WTC11 (cell line): ENCODE measurements around the gene ZBTB7C. TPM values are rescaled to one million over a fixed set of nuclear protein-coding genes. Genes with fewer than 3 reads are reported as not detected.

Experiments used
- AR ChIP-seq: fragments of 250-450 bp; sonication (Bioruptor Pico); IDR thresholded peaks from 2 replicates; pipeline ENCODE4 v1.9.0; 2021; ENCODE audit warnings: mild to moderate bottlenecking
- ARID4B ChIP-seq: sonication (generic); formaldehyde crosslinking; IDR thresholded peaks from 2 replicates; pipeline ENCODE4 v1.8.0; 2023; ENCODE audit warnings: missing genetic modification reagents, mild to moderate bottlenecking, borderline replicate concordance
- ATF6 ChIP-seq: sonication (generic); formaldehyde crosslinking; IDR thresholded peaks from 2 replicates; pipeline ENCODE4 v1.8.1; 2023; ENCODE audit warnings: mild to moderate bottlenecking, missing genetic modification reagents
- E2F1 ChIP-seq: sonication (generic); formaldehyde crosslinking; IDR thresholded peaks from 2 replicates; pipeline ENCODE4 v1.8.0; 2022; ENCODE audit warnings: mild to moderate bottlenecking, missing genetic modification reagents
- E2F5 ChIP-seq: sonication (generic); formaldehyde crosslinking; IDR thresholded peaks from 2 replicates; pipeline ENCODE4 v1.8.1; 2022; ENCODE audit warnings: mild to moderate bottlenecking, moderate library complexity, missing genetic modification reagents
- ESRRA ChIP-seq: sonication (generic); formaldehyde crosslinking; IDR thresholded peaks from 2 replicates; pipeline ENCODE4 v1.8.1; 2022; ENCODE audit warnings: mild to moderate bottlenecking, missing genetic modification reagents, borderline replicate concordance
- FOXK1 ChIP-seq: sonication (generic); formaldehyde crosslinking; IDR thresholded peaks from 2 replicates; pipeline ENCODE4 v1.8.0; 2022; ENCODE audit warnings: mild to moderate bottlenecking, moderate library complexity, missing genetic modification reagents
- IRF1 ChIP-seq: sonication (generic); formaldehyde crosslinking; IDR thresholded peaks from 2 replicates; pipeline ENCODE4 v1.8.0; 2023; ENCODE audit warnings: missing genetic modification reagents
- IRF2 ChIP-seq: sonication (generic); formaldehyde crosslinking; IDR thresholded peaks from 2 replicates; pipeline ENCODE4 v1.8.0; 2022; ENCODE audit warnings: low read depth, missing genetic modification reagents, borderline replicate concordance
- MYBL2 ChIP-seq: sonication (generic); formaldehyde crosslinking; IDR thresholded peaks from 2 replicates; pipeline ENCODE4 v1.8.1; 2023; ENCODE audit warnings: mild to moderate bottlenecking, moderate library complexity, missing genetic modification reagents
- SMAD4 ChIP-seq: sonication (generic); formaldehyde crosslinking; IDR thresholded peaks from 2 replicates; pipeline ENCODE4 v1.8.0; 2022; ENCODE audit warnings: mild to moderate bottlenecking, missing genetic modification reagents
- SP1 ChIP-seq: sonication (generic); formaldehyde crosslinking; conservative IDR thresholded peaks from 2 replicates; pipeline ENCODE4 v1.8.1; 2022; ENCODE audit warnings: missing genetic modification reagents
- ZNF219 ChIP-seq: sonication (generic); formaldehyde crosslinking; IDR thresholded peaks from 2 replicates; pipeline ENCODE4 v1.8.0; 2023; ENCODE audit warnings: missing genetic modification reagents, mild to moderate bottlenecking, borderline replicate concordance
- ZNF317 ChIP-seq: sonication (generic); formaldehyde crosslinking; IDR thresholded peaks from 2 replicates; pipeline ENCODE4 v1.8.1; 2023; ENCODE audit warnings: low read depth, mild to moderate bottlenecking, moderate library complexity, missing genetic modification reagents, borderline replicate concordance
- ZSCAN18 ChIP-seq: fragments of 250-450 bp; sonication (Bioruptor Pico); IDR thresholded peaks from 2 replicates; pipeline ENCODE4 v2.1.2; 2022; ENCODE audit warnings: mild to moderate bottlenecking, moderate library complexity
- total RNA-seq: library from RNA; stranded (reverse); gene quantifications from 3 replicates; pipeline ENCODE4 v1.2.3, GENCODE V29; 2021

The ZBTB7C gene
- total RNA-seq, 1 experiment from 2014 or later = 0.48 TPM

- no peak for TF ChIP-seq E2F5 (CRISPR knock-in tag)
- TF ChIP-seq E2F1 (CRISPR knock-in tag) = no peak
- TF ChIP-seq IRF1 (CRISPR knock-in tag) = 0 out of 2 replicates have a peak, but pooled peaks have one; percentile 34
- no peak for TF ChIP-seq ATF6 (CRISPR knock-in tag)
- TF ChIP-seq ZNF219 (CRISPR knock-in tag) = no peak
- TF ChIP-seq ZSCAN18 (CRISPR knock-in tag) = no peak
- no peak for TF ChIP-seq MYBL2 (CRISPR knock-in tag)
- TF ChIP-seq SMAD4 = no peak
- no peak for TF ChIP-seq IRF2 (CRISPR knock-in tag)
- peak; percentile 77 for TF ChIP-seq SP1 (CRISPR knock-in tag)
- no peak for TF ChIP-seq ESRRA (CRISPR knock-in tag)
- no peak for TF ChIP-seq FOXK1 (CRISPR knock-in tag)
- no peak for TF ChIP-seq AR
- TF ChIP-seq ZNF317 = no peak
- no peak for TF ChIP-seq ARID4B
These were observed 401.1 kb downstream of the ZBTB7C start (continued) for GRCh38 chr18:48007955-48008701.
